Subcutaneous adipose tissue (tissue), 4 donors: ENCODE measurements around the gene RNF213. TPM values are rescaled to one million over a fixed set of nuclear protein-coding genes. Genes with fewer than 3 reads are reported as not detected.

Source experiments
- total RNA-seq, 4 donors: library from RNA; depleted of rRNA; stranded (reverse); fragments of >200 nt; gene quantifications; one replicate each; pipeline ENCODE4 v1.1.0, GENCODE V29; 2016
- TF ChIP-seq, protein P1 (sequence below): fragments of 450-650 bp; IDR thresholded peaks from one replicate; pipeline ENCODE4 v1.5.1; 2016; ENCODE audit warnings: low read depth, mild to moderate bottlenecking, control low read depth, antibody characterized with exemption, moderate library complexity

RNF213 gene
- total RNA-seq, 4 donors from 2014 or later, result 114 to 167 (median 144) TPM

DNA sequence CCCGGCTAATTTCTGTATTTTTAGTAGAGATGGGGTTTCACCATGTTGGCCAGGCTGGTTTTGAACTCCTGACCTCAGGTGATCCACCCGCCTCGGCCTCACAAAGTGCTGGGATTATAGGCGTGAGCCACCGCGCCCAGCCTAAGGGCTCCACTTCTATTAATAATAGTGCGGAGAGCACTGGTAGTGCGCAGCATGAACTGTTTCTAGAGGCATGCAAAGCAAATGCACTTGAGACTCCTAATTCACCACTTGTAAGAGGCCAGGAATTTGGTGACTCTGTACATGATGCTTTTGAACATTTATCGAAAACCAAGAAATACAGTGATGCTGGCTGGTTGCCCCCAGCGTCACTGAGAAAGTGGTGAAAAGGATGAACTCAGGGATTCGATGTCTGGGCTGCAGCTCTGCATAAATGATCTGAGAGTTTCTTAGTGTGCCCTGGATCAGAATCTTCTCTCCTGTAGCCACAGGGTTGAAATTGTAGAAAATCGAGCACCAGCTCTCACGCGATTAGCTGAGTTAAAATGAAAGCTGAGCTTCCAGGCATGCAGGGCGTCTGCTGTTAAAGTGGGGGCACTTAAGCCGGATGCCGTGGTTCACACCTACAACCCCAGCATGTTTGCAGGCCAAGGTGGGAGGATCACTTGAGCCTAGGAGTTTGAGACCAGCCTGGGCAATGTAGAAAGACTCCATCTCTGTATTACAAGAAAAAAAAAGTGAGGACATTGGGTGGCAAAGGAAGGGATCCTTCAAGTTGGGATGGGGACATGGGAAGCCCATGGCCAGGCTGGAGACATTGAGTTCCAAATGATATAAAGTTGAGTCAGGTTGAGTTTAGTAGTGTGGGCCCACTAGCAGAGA is 4.8 kb downstream of the RNF213 start:
- TF ChIP-seq, protein P1, sequence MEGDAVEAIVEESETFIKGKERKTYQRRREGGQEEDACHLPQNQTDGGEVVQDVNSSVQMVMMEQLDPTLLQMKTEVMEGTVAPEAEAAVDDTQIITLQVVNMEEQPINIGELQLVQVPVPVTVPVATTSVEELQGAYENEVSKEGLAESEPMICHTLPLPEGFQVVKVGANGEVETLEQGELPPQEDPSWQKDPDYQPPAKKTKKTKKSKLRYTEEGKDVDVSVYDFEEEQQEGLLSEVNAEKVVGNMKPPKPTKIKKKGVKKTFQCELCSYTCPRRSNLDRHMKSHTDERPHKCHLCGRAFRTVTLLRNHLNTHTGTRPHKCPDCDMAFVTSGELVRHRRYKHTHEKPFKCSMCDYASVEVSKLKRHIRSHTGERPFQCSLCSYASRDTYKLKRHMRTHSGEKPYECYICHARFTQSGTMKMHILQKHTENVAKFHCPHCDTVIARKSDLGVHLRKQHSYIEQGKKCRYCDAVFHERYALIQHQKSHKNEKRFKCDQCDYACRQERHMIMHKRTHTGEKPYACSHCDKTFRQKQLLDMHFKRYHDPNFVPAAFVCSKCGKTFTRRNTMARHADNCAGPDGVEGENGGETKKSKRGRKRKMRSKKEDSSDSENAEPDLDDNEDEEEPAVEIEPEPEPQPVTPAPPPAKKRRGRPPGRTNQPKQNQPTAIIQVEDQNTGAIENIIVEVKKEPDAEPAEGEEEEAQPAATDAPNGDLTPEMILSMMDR, result no peak

DNA sequence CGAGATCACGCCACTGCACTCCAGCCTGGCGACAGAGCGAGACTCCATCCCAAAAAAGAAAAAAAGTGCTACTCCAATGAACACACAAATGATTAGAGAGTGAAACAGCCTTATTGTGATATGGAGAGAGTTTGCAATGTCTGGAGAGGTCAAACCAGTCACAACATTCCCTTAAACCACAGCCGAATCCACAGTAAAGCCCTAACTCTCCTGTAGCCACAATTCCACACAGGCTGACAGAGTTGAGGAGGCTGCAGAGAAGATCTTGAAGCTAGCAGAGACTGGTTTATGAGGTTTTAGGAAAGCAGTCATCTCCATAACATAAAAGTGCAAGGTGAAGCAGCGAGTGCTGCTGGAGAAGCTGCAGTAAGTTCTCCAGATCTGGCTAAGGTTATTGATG is 6.7 kb downstream of the RNF213 start:
- TF ChIP-seq, protein P1, result no peak

DNA sequence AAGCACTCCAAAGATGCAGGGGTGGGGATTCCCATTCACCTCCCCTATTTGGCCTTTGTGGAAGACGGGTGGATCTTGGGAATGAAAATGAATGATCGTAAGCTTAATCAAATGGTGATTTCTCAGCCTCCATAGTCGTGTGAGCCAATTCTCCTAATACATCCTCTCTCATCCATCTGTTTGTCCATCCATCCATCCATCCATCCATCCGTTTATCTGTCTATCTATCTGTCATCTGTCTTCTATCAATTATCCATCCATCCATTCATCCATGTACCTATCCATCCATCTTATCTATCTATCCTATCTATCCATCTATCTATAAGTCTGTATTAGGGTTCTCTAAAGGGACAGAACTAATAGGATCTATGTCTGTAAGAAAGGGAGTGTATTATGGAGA is 7.8 kb downstream of the RNF213 start:
- TF ChIP-seq, protein P1, result no peak

DNA sequence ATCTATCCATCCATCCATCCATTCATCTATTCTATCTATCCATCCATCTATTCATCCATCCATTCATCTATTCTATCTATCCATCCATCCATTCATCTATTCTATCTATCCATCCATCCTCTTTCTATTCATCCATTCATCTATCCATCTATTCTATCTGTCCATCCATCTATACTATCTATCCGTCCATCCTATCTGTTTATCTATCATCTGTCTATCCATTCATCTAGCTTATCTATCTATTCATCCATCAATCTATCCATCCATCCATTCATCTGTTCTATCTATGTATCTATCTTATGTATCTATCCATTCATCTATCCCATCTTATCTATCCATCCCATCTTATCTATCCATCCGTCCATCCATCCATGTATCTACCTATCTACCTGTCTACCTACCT is 8.8 kb downstream of the RNF213 start:
- TF ChIP-seq, protein P1, result no peak

DNA sequence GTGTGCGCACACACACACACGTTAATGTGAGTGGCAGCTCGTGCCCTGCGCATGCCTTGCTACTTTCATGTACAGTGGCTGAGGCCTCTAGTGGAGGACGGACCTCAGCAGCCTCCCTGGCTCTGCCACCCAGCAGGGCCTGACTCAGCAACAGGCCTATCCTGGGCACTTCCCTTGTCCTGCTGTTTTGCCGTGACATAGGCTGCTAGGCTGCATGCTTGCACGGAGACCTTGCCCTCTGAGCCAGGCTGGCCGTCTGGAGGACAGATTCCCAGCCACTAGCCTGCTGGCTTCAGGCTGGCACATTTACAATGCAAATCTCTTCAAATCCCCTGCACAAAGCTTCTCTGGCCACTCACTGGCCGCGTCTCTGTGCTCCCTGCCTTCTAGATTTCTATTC is 9.5 kb downstream of the RNF213 start:
- TF ChIP-seq, protein P1, result no peak

DNA sequence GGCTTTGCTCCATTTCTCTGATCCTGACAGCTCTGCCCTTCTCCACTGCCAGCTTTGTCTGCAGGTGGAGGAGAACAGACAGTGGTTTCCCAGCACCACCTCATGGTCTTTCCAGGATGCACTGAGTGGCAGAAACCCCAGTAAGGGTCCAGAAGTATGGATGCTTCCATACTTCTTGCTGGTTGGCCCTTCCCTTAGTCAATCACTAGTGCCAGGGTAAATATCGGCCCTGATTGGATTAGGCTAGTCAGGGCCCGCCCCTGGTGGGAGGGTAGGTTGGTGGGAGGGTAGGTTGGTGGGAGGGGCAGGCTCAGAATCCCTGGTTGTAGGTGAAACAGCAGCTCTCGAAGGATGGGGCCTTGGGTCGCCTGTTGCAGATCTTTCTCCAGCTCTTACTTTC is 10.2 kb downstream of the RNF213 start:
- TF ChIP-seq, protein P1, result no peak

DNA sequence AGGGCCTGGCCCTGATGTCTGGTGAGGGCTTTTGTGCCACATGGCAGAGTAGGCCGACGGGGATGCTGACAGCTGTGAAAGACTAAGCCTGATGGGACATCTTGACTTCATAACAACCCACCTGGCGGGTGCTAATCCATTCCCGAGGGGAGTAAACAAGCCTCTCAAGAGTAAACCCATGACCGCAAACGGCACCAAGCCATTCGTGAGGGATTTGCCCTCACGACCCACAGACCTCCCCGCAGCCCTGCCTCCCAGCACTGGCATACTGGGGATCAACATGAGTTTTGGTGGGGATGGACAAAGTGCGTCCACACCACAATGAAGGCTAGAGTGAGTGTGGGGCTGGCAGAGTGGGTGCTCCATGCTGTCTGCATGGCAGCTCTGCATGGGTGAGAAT is 11.7 kb downstream of the RNF213 start:
- TF ChIP-seq, protein P1, result no peak
